Measurements from ENCODE around the gene BYSL. TPM values are rescaled to one million over a fixed set of nuclear protein-coding genes. Genes with fewer than 3 reads are reported as not detected.

BYSL gene
- total and polyA plus RNA-seq, 9 of the 15 experiments (the other 6 are each of a cell fraction or from before 2014, with no cell fraction given): 22.2 to 92.3 (median 53.4) TPM

DNA sequence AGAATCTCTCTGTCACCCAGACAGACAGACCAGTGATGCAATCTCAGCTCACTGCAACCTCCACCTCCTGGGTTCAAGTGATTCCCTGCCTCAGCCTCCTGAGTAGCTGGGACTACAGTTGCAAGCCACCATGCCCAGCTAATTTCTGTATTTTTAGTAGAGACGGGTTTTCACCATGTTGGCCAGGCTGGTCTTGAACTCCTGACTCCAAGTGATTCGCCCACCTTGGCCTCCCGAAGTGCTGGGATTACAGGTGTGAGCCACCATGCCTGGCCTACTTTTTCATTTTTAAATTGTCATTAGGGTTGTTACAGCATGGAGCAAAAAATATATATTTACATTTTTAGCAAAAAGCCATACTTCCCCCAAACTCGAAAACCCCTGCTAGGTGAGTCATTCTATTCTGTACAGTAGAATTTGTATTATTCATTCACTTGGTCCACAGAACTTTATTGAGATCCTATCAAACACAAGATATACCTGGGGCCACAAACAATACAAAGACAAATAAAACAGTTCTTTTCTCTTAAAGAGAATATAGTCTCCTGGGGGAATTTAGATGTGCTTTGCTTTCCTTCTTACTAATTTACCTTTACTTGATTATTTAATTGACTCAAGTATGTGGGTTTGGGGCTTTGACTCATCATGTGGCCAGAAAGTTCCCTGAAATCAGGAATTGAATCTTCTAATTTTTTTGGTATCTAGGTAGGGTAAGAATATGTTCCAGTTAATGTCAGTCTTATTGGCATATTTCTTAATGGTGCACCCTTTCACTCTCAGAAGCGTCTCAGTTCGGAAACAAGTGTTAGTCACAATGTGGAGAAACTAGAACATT lies 36.9 kb downstream of the BYSL start:
- Histone ChIP-seq H3K4me1 (replicated peaks in 1 of 2; ENCODE audit: control insufficient read depth in 2 of 2, insufficient read depth in 2 of 2, low read length in 2 of 2) (peaks cover 56 to 65% of the 10 kb centered on the region in 2 experiments), H3K4me2 (ENCODE audit: insufficient read depth, low read length) (no peak overlapping the region), H3K36me3 (ENCODE audit: control insufficient read depth, insufficient read depth, low read length) (no peaks in the 10 kb centered on the region), H3K9me1 (ENCODE audit: control insufficient read depth, insufficient read depth, low read length) (no peaks in the 10 kb centered on the region), H3K27ac (ENCODE audit: extremely low read depth, low read depth, low read length) (no peak overlapping the region), H3K9ac (ENCODE audit: insufficient read depth in 1 of 2, low read depth in 2 of 2, low read length in 2 of 2) (no peak overlapping the region; a peak in 1 of 4 replicates), H2AFZ (ENCODE audit: low read depth, low read length) (no peak overlapping the region), H3K4me3 (no peak overlapping the region), H4K20me1 (replicated peaks; ENCODE audit: control insufficient read depth, insufficient read depth, low read length) (no peaks in the 10 kb centered on the region), H3K27me3 (ENCODE audit: control insufficient read depth in 2 of 2, insufficient read depth in 2 of 2, low read length in 2 of 2) (no peaks in the 10 kb centered on the region), H3K9me3 (replicated peaks; ENCODE audit: control insufficient read depth, insufficient read depth, low read depth, low read length) (no peaks in the 10 kb centered on the region), H3K79me2 (ENCODE audit: control insufficient read depth, insufficient read depth, low read length) (no peaks in the 10 kb centered on the region; the same call in 2 of the 3 replicates)
- no peak for DNase-seq (ENCODE audit: extremely low read depth in 1 of 4, low spot score in 3 of 4)
- ATAC-seq: no peak
- BruUV-seq (replicated peaks): no TSS peak
- intact Hi-C loops (cut with micrococcal nuclease) (no loop called here), in situ Hi-C loops (cut with MboI) (no loop called here)
- POLR2A ChIA-PET: interaction anchor here (0.6 to 1.0 kb wide), 4 partner anchors 14 to 71 kb away, joined by 3 to 4 read pairs (median 4); partner anchors contain the start of gene CCND3
- WGBS (ENCODE audit: insufficient coverage, low coverage, missing lambda C conversion rate): 86% methylated on average over 6 of the region's 6 CpGs
- CTCF ChIA-PET (ENCODE audit: low intra/inter-chr PET ratio): no interaction called here
- FAIRE-seq: no peak
- no peak for TF ChIP-seq ZZZ3 (IDR thresholded peaks at IDR 0.05)
- no peak for TF ChIP-seq MAFG (tag; conservative IDR thresholded peaks at IDR 0.05)
- no peak for TF ChIP-seq ZBTB1 (CRISPR knock-in tag; IDR thresholded peaks at IDR 0.05; ENCODE audit: borderline replicate concordance, low read depth)
- TF ChIP-seq, protein P1, sequence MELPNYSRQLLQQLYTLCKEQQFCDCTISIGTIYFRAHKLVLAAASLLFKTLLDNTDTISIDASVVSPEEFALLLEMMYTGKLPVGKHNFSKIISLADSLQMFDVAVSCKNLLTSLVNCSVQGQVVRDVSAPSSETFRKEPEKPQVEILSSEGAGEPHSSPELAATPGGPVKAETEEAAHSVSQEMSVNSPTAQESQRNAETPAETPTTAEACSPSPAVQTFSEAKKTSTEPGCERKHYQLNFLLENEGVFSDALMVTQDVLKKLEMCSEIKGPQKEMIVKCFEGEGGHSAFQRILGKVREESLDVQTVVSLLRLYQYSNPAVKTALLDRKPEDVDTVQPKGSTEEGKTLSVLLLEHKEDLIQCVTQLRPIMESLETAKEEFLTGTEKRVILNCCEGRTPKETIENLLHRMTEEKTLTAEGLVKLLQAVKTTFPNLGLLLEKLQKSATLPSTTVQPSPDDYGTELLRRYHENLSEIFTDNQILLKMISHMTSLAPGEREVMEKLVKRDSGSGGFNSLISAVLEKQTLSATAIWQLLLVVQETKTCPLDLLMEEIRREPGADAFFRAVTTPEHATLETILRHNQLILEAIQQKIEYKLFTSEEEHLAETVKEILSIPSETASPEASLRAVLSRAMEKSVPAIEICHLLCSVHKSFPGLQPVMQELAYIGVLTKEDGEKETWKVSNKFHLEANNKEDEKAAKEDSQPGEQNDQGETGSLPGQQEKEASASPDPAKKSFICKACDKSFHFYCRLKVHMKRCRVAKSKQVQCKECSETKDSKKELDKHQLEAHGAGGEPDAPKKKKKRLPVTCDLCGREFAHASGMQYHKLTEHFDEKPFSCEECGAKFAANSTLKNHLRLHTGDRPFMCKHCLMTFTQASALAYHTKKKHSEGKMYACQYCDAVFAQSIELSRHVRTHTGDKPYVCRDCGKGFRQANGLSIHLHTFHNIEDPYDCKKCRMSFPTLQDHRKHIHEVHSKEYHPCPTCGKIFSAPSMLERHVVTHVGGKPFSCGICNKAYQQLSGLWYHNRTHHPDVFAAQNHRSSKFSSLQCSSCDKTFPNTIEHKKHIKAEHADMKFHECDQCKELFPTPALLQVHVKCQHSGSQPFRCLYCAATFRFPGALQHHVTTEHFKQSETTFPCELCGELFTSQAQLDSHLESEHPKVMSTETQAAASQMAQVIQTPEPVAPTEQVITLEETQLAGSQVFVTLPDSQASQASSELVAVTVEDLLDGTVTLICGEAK (IDR thresholded peaks at IDR 0.05): peak; percentile 66
- TF ChIP-seq, protein P1 (CRISPR knock-in tag; IDR thresholded peaks at IDR 0.05): no peak
- no peak for TF ChIP-seq TOE1 (IDR thresholded peaks at IDR 0.05; ENCODE audit: borderline replicate concordance)
- no peak for TF ChIP-seq TOE1 (CRISPR knock-in tag; IDR thresholded peaks at IDR 0.05; ENCODE audit: borderline replicate concordance, low read depth)
- no peak for TF ChIP-seq FOXK1 (CRISPR knock-in tag; IDR thresholded peaks at IDR 0.05; ENCODE audit: borderline replicate concordance)
- TF ChIP-seq CEBPG (CRISPR knock-in tag; IDR thresholded peaks at IDR 0.05): peak; percentile 42; the same call in 1 of the 2 replicates
- 0 out of 4 replicates have a peak, but pooled peaks of 1 of the 2 experiments have one; percentile 40 for TF ChIP-seq CEBPG (tag; conservative IDR thresholded peaks at IDR 0.05 in 1 of 2, IDR thresholded peaks at IDR 0.05 in 1 of 2)
- no peak for TF ChIP-seq ZNF384 (IDR thresholded peaks at IDR 0.05; ENCODE audit: low read depth, low read length)
